ENCODE measurements around the gene CPOX.

DNA sequence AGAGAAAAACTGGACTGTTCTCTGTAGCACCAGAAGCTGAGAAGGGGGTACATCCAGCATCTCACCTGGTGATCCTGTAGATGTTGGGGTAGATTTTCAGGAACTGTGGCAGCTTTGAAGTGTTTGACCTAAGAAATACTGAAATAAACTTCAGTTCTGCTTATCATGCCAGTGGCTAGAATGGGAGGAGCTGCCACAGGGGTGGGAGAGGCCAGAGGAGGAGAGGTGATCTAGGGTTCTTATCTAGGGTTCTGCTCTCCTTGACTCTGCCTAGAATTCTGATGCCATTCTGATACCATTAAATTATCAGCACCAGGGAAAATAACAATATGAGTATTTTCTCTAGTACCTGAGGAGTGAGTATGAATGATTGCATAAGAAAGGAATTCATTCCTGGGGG is 10.2 kb upstream of the CPOX start:
- TF ChIP-seq, protein P1, sequence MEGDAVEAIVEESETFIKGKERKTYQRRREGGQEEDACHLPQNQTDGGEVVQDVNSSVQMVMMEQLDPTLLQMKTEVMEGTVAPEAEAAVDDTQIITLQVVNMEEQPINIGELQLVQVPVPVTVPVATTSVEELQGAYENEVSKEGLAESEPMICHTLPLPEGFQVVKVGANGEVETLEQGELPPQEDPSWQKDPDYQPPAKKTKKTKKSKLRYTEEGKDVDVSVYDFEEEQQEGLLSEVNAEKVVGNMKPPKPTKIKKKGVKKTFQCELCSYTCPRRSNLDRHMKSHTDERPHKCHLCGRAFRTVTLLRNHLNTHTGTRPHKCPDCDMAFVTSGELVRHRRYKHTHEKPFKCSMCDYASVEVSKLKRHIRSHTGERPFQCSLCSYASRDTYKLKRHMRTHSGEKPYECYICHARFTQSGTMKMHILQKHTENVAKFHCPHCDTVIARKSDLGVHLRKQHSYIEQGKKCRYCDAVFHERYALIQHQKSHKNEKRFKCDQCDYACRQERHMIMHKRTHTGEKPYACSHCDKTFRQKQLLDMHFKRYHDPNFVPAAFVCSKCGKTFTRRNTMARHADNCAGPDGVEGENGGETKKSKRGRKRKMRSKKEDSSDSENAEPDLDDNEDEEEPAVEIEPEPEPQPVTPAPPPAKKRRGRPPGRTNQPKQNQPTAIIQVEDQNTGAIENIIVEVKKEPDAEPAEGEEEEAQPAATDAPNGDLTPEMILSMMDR (IDR thresholded peaks at IDR 0.05; ENCODE audit: low read depth, low read length): no peak
- TF ChIP-seq POLR2A (IDR thresholded peaks at IDR 0.05; ENCODE audit: extremely low read depth, insufficient read length) (no peak), MYC (IDR thresholded peaks at IDR 0.05; ENCODE audit: low read depth, low read length) (no peak)
- TF ChIP-seq, protein P2, sequence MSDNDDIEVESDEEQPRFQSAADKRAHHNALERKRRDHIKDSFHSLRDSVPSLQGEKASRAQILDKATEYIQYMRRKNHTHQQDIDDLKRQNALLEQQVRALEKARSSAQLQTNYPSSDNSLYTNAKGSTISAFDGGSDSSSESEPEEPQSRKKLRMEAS (IDR thresholded peaks at IDR 0.05; ENCODE audit: low read depth, low read length): no peak
